ENCODE measurements around the gene ACTL7B. TPM values are rescaled to one million over a fixed set of nuclear protein-coding genes. Genes with fewer than 3 reads are reported as not detected.

Gene ACTL7B
- total and polyA plus RNA-seq, 2 of the 8 experiments (the other 6 are each of a cell fraction or from before 2014, with no cell fraction given): not detected

DNA sequence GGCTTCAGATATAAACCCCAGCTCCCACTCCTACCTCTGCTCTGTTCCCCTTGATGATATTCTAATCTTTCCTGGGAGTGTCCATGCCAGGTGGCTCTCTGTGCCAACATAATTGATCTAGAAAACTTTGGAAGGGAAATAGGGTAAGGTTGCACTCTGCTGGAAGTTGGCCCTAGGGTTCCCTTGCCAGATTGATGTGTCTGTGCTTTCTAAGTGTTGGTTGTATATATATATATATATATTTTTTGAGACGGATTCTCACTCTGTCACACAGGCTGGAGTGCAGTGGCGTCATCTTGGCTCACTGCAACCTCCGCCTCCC is 23.6 kb downstream of the ACTL7B start:
- no peak overlapping the region for H2AFZ ChIP-seq (ENCODE audit: low read length)
- no peak overlapping the region for H4K8ac ChIP-seq (ENCODE audit: extremely low read depth, insufficient read depth, low read length)
- ChIA-PET POLR2A (ENCODE audit: partially characterized antibody) (no interaction called here), CTCF (ENCODE audit: partially characterized antibody) (interaction anchor here (1.0 kb wide), 1 partner anchor 55 kb away, joined by 3 read pairs; no protein-coding TSS in a partner anchor)
- H3K79me1 ChIP-seq (ENCODE audit: low read depth, low read length): no peaks in the 10 kb centered on the region
- no peaks in the 10 kb centered on the region for H3K9me3 ChIP-seq (ENCODE audit: insufficient read depth in 2 of 2, low read depth in 1 of 2, low read length in 1 of 2)
- no peak overlapping the region for H3K18ac ChIP-seq (ENCODE audit: extremely low read depth, low read length)
- no peak overlapping the region for H3K4me3 ChIP-seq (ENCODE audit: extremely low read depth in 1 of 4, insufficient read depth in 2 of 4, low read depth in 3 of 4, low read length in 4 of 4)
- H3K4ac ChIP-seq (replicated peaks; ENCODE audit: insufficient read length, low read depth, low read length): no peak overlapping the region
- TF ChIP-seq TAF7 (optimal IDR thresholded peaks at IDR 0.05; ENCODE audit: borderline replicate concordance, low read depth, low read length) (no peak), KDM4A (IDR thresholded peaks at IDR 0.05; ENCODE audit: low read depth, low read length, severe bottlenecking) (no peak), TCF12 (IDR thresholded peaks at IDR 0.05; ENCODE audit: low read depth, low read length) (no peak), CHD2 (IDR thresholded peaks at IDR 0.05; ENCODE audit: low read length) (no peak), POLR2AphosphoS5 (IDR thresholded peaks at IDR 0.05; ENCODE audit: low read depth, low read length) (no peak), RAD21 (IDR thresholded peaks at IDR 0.05 in 1 of 2, conservative IDR thresholded peaks at IDR 0.05 in 1 of 2; ENCODE audit: low read depth in 2 of 2, low read length in 2 of 2) (no peak), TBP (IDR thresholded peaks at IDR 0.05; ENCODE audit: low read depth, low read length) (no peak), RBBP5 (IDR thresholded peaks at IDR 0.05; ENCODE audit: borderline replicate concordance, low read depth, low read length) (no peak), KDM1A (IDR thresholded peaks at IDR 0.05; ENCODE audit: borderline replicate concordance, low read length) (no peak), POLR2A (IDR thresholded peaks at IDR 0.05; ENCODE audit: control extremely low read depth in 1 of 2, low read depth in 2 of 2, low read length in 2 of 2) (no peak), BACH1 (IDR thresholded peaks at IDR 0.05; ENCODE audit: low read length) (no peak), SIRT6 (IDR thresholded peaks at IDR 0.05; ENCODE audit: low read length) (no peak), KDM5A (IDR thresholded peaks at IDR 0.05; ENCODE audit: low read length) (no peak), RFX5 (IDR thresholded peaks at IDR 0.05; ENCODE audit: borderline replicate concordance, low read depth, low read length) (no peak)
- no peak for DNase-seq (ENCODE audit: low read depth in 1 of 2, low spot score in 2 of 2)
- H2BK5ac ChIP-seq (ENCODE audit: low read depth, low read length): no peak overlapping the region
- H3K79me2 ChIP-seq (ENCODE audit: control insufficient read depth in 1 of 2, insufficient read depth in 2 of 2, low read length in 2 of 2): no peaks in the 10 kb centered on the region
- no peak overlapping the region for H4K91ac ChIP-seq (replicated peaks; ENCODE audit: insufficient read length, low read length)
- no peaks in the 10 kb centered on the region for H3K23me2 ChIP-seq (ENCODE audit: low read depth, low read length)
- no peak overlapping the region for H3K9ac ChIP-seq (replicated peaks in 1 of 4; ENCODE audit: extremely low read depth in 1 of 4, low read depth in 3 of 4, low read length in 3 of 4)
- H3K27ac ChIP-seq (ENCODE audit: low read depth, low read length): no peak overlapping the region
- H3K23ac ChIP-seq (ENCODE audit: insufficient read length): no peak overlapping the region
- peaks cover 0 to 2% (median 0%) of the 10 kb centered on the region in 4 experiments; a peak in 1 of 7 replicates for H3K4me1 ChIP-seq (replicated peaks in 1 of 4; ENCODE audit: control insufficient read depth in 3 of 4, insufficient read depth in 4 of 4, low read length in 3 of 4)
- no peak overlapping the region for H2BK15ac ChIP-seq (ENCODE audit: low read length)
- no peak overlapping the region for H2BK12ac ChIP-seq (ENCODE audit: low read depth, low read length)
- no peak overlapping the region for H2BK120ac ChIP-seq (replicated peaks; ENCODE audit: low read depth, low read length)
- no peaks in the 10 kb centered on the region for H3K27me3 ChIP-seq (replicated peaks in 1 of 4; ENCODE audit: control insufficient read depth in 3 of 4, extremely low read depth in 1 of 4, insufficient read depth in 3 of 4, low read length in 3 of 4)
- WGBS, 2 experiments (ENCODE audit: extremely low coverage in 1 of 2, insufficient coverage in 1 of 2, insufficient read length in 1 of 2, insufficient replicate concordance in 2 of 2, low coverage in 1 of 2, low lambda C conversion rate in 2 of 2, missing lambda C conversion rate in 1 of 2): 92% methylated on average over 3 of the region's 3 CpGs; no CpG with 5 or more reads in 1 of the 2 experiments
- H2AK5ac ChIP-seq (ENCODE audit: low read depth, low read length): no peak overlapping the region
- no peak for FAIRE-seq
- H3K56ac ChIP-seq (replicated peaks; ENCODE audit: insufficient read length, low read depth, low read length): no peak overlapping the region
- H2BK20ac ChIP-seq (ENCODE audit: low read length): no peak overlapping the region
- H3K4me2 ChIP-seq (ENCODE audit: insufficient read depth in 1 of 2, low read depth in 2 of 2, low read length in 2 of 2): no peak overlapping the region
- no peaks in the 10 kb centered on the region for H4K20me1 ChIP-seq (replicated peaks in 1 of 2; ENCODE audit: control insufficient read depth in 1 of 2, insufficient read depth in 2 of 2, low read length in 2 of 2)
- no peak overlapping the region for H3K14ac ChIP-seq (ENCODE audit: insufficient read length)
- H3K36me3 ChIP-seq (ENCODE audit: control insufficient read depth in 2 of 4, insufficient read depth in 4 of 4, low read length in 3 of 4): no peaks in the 10 kb centered on the region
- H4K5ac ChIP-seq (ENCODE audit: insufficient read length, low read depth, low read length): no peak overlapping the region
